Pancreas (tissue), 10 donors: ENCODE measurements around the gene WWC2. TPM values are rescaled to one million over a fixed set of nuclear protein-coding genes. Genes with fewer than 3 reads are reported as not detected.
A peak's percentile ranks its signal among the peaks of the same experiment; 100 is the strongest.

ENCODE experiments used
- ATAC-seq, 4 donors: fragments of 200-7000 bp; cut with Tn5 transposase; one replicate each; pipeline versions ENCODE4 v1.8.0 to v1.9.1; 2020; ENCODE audit warnings: mild to moderate bottlenecking in 4 of 4, moderate library complexity in 4 of 4
- DNase-seq, 6 donors: peaks; one replicate each; pipeline ENCODE4 v3.0.0-alpha.2; 2020
- FAIRE-seq: peaks from 2 replicates; lab custom pipeline; 2012; peaks lifted over from hg19 to GRCh38; lab: Jason Lieb, UNC
- H3K27ac ChIP-seq, 4 donors: fragments of 200-600 bp; sonication (generic); 1 replicate in 3 of 4; 2 replicates in 1 of 4; pipeline versions ENCODE4 v1.5.0 to v1.8.0; 2020
- H3K27me3 ChIP-seq, 4 donors: fragments of 200-600 bp; one replicate each; pipeline ENCODE4 v1.8.0; 2021
- H3K36me3 ChIP-seq, 3 donors: fragments of 200-600 bp; sonication (generic) in 1 of 3; one replicate each; pipeline versions ENCODE4 v1.5.0 to v1.8.0; 2020 to 2021
- H3K4me1 ChIP-seq, 3 donors: fragments of 200-600 bp; one replicate each; pipeline ENCODE4 v1.8.0; 2021
- H3K4me3 ChIP-seq, 4 donors: fragments of 200-600 bp; sonication (generic) in 2 of 4; one replicate each; pipeline versions ENCODE4 v1.5.0 to v1.8.0; 2020 to 2021
- H3K9me3 ChIP-seq, 4 donors: fragments of 200-600 bp; one replicate each; pipeline ENCODE4 v1.8.0; 2021
- CTCF ChIP-seq, 4 donors: fragments of 200-600 bp; sonication (generic) in 3 of 4; IDR thresholded peaks; one replicate each; pipeline versions ENCODE4 v1.5.0 to v1.8.0; 2021; ENCODE audit warnings: antibody characterized with exemption in 4 of 4
- WGBS, 2 donors: extraction: QIAGEN DNeasy Blood & Tissue Kit; methylation state at CpG; one replicate each; pipeline ENCODE4 v1.1.7; 2013; 5-methylcytosine and 5-hydroxymethylcytosine counted together
- intact Hi-C, 3 donors: fragments of 100-400 bp; cut with DNase I; formaldehyde crosslinking; loops; one replicate each; pipeline versions ENCODE4 v1.11.1 to v1.14.2; 2022
- polyA plus RNA-seq, 2 donors: library from polyadenylated mRNA; stranded (reverse); fragments of 200-250 nt; gene quantifications; one replicate each; pipeline ENCODE4 v1.2.3, GENCODE V29; 2013
- total RNA-seq, 6 donors: library from RNA; stranded (reverse); fragmentation: NEBNext Ultra II Directional in 4 of 6; extraction: Animal tissue kit (Norgen Biotek cat#: 25700) in 4 of 6; gene quantifications; one replicate each; pipeline versions ENCODE4 v1.2.1 to v1.2.4, GENCODE V29; 2021 to 2023
- donor health status: healthy with polysubstance abuse.
- donor health status: DM: no; HTN: no; CAD: no; lungs with moderate emphysema.
- donor health status: DM: no; HTN: no; CAD: no.
- donor health status: control.
- donor health status: control.
- donor health status: Bipolar disorder and iron deficiency.
- donor health status: DM: yes; HTN: yes; CAD: no.
- donor health status: DM: no; HTN: no; CAD: no.
- donor health status: DM: no; HTN: no; CAD: no.
- donor health status: DM: yes; HTN: yes; CAD: no.

The WWC2 gene
- total and polyA plus RNA-seq, 8 donors = 4.4 to 27.5 (median 16.9) TPM

- Histone ChIP-seq H3K27me3 (no peaks in the 10 kb centered on the region), H3K4me3 (peak overlapping the region; percentile 73 to 89 (median 80)), H3K36me3 (no peaks in the 10 kb centered on the region), H3K27ac (peak overlapping the region; percentile 88 to 96 (median 94)), H3K9me3 (no peaks in the 10 kb centered on the region), H3K4me1 (peaks cover 15 to 19% (median 15%) of the 10 kb centered on the region in 3 donors)
- FAIRE-seq (no peak), ATAC-seq (peak; percentile 6 to 20 (median 13)), DNase-seq (peak; percentile 50 to 85 (median 60))
- no peak for TF ChIP-seq CTCF (IDR thresholded peaks at IDR 0.05)
- WGBS, 2 donors = 0 to 1% methylated on average over 60 to 73 of the region's 73 CpGs
- intact Hi-C loops = no loop called here
Observed at GRCh38 chr4:183099537-183100297, 660 bp downstream of the WWC2 start.

- H3K4me3 ChIP-seq = peak overlapping the region; percentile 73 to 89 (median 80)
- no peak for FAIRE-seq
- 7 to 10% methylated on average over 3 of the region's 3 CpGs for WGBS, 2 donors
Observed at GRCh38 chr4:183100298-183100599, 1.2 kb downstream of the WWC2 start.

GRCh38 chr4:183100827-183101226 is 1.8 kb downstream of the WWC2 start:
- TF ChIP-seq CTCF (IDR thresholded peaks at IDR 0.05) = no peak
- FAIRE-seq = no peak
- H3K9me3 ChIP-seq = no peaks in the 10 kb centered on the region
- peak overlapping the region in 3 of 4 donors; percentile 23 to 96 (median 88) for H3K27ac ChIP-seq
- H3K27me3 ChIP-seq = no peaks in the 10 kb centered on the region
- peaks cover 15 to 19% (median 15%) of the 10 kb centered on the region in 3 donors for H3K4me1 ChIP-seq
- no peaks in the 10 kb centered on the region for H3K36me3 ChIP-seq
- DNase-seq = no peak
- WGBS, 2 donors = 13 to 16% methylated on average over 6 of the region's 6 CpGs
- intact Hi-C loops = no loop called here
- peak in 2 of 4 donors; percentile 7 for ATAC-seq
- peak overlapping the region in 2 of 4 donors; percentile 73 to 89 for H3K4me3 ChIP-seq

More at GRCh38 chr4:183100298-183100599, 1.2 kb downstream of the WWC2 start:
- Histone ChIP-seq H3K36me3 (no peaks in the 10 kb centered on the region), H3K9me3 (no peaks in the 10 kb centered on the region), H3K27ac (peak overlapping the region in 2 of 4 donors; percentile 88 to 96), H3K4me1 (peaks cover 15 to 19% (median 15%) of the 10 kb centered on the region in 3 donors), H3K27me3 (no peaks in the 10 kb centered on the region)
- no peak for TF ChIP-seq CTCF (IDR thresholded peaks at IDR 0.05)
- DNase-seq = no peak
- intact Hi-C loops = no loop called here
- no peak for ATAC-seq

GRCh38 chr4:183101956-183102480 is 3.0 kb downstream of the WWC2 start:
- Histone ChIP-seq H3K27ac (peak overlapping the region in 2 of 4 donors; percentile 88 to 96), H3K27me3 (no peaks in the 10 kb centered on the region), H3K4me3 (no peak overlapping the region), H3K9me3 (no peaks in the 10 kb centered on the region), H3K36me3 (no peaks in the 10 kb centered on the region), H3K4me1 (peaks cover 15 to 19% (median 15%) of the 10 kb centered on the region in 3 donors)
- no peak for TF ChIP-seq CTCF (IDR thresholded peaks at IDR 0.05)
- peak in 1 of 4 donors; percentile 12 for ATAC-seq
- no peak for DNase-seq
- no peak for FAIRE-seq
- intact Hi-C loops = no loop called here
- WGBS, 2 donors = 16 to 26% methylated on average over 4 of the region's 4 CpGs

GRCh38 chr4:183105092-183105491 is 6.0 kb downstream of the WWC2 start:
- FAIRE-seq = no peak
- Histone ChIP-seq H3K27ac (no peak overlapping the region), H3K9me3 (no peaks in the 10 kb centered on the region), H3K4me1 (peaks cover 12 to 20% (median 19%) of the 10 kb centered on the region in 3 donors), H3K36me3 (no peaks in the 10 kb centered on the region), H3K27me3 (no peaks in the 10 kb centered on the region), H3K4me3 (no peak overlapping the region)
- no peak for TF ChIP-seq CTCF (IDR thresholded peaks at IDR 0.05)
- no peak for ATAC-seq
- WGBS, 2 donors = 96 to 97% methylated on average over 5 of the region's 5 CpGs
- DNase-seq = no peak
- intact Hi-C loops = no loop called here
